SJCRH30 (cell line): Measurements from ENCODE around the gene PTCD2. TPM values are rescaled to one million over a fixed set of nuclear protein-coding genes. Genes with fewer than 3 reads are reported as not detected.
A peak's percentile ranks its signal among the peaks of the same experiment; 100 is the strongest.
"Not testable (repeated sequence)": the region's sequence is repeated elsewhere in the genome, so short reads cannot be mapped to it uniquely, and the experiment has no call there.

Source experiments
- DNase-seq, 2 experiments: peaks; one replicate each; pipeline ENCODE4 v3.0.0-alpha.2; 2015 to 2020
- H3K27ac ChIP-seq: fragments of 250-450 bp; sonication (Bioruptor Pico); 2 replicates; pipeline ENCODE4 v1.5.1; 2020; ENCODE audit warnings: mild to moderate bottlenecking, moderate library complexity
- H3K27me3 ChIP-seq: fragments of 250-450 bp; sonication (Bioruptor Pico); 2 replicates; pipeline ENCODE4 v1.5.1; 2020; ENCODE audit warnings: mild to moderate bottlenecking, moderate library complexity
- H3K36me3 ChIP-seq: fragments of 250-450 bp; sonication (Bioruptor Pico); 2 replicates; pipeline ENCODE4 v1.5.1; 2020; ENCODE audit warnings: mild to moderate bottlenecking, moderate library complexity
- H3K4me1 ChIP-seq: fragments of 250-450 bp; sonication (Bioruptor Pico); 2 replicates; pipeline ENCODE4 v1.5.1; 2020; ENCODE audit warnings: mild to moderate bottlenecking, moderate library complexity
- H3K4me3 ChIP-seq: fragments of 250-450 bp; sonication (Bioruptor Pico); 2 replicates; pipeline ENCODE4 v1.5.1; 2020; ENCODE audit warnings: mild to moderate bottlenecking, moderate library complexity
- H3K9me3 ChIP-seq: fragments of 250-450 bp; sonication (Bioruptor Pico); replicated peaks from 2 replicates; pipeline ENCODE4 v1.5.1; 2020; ENCODE audit warnings: mild to moderate bottlenecking, moderate library complexity
- total RNA-seq: library from RNA; depleted of rRNA; stranded (reverse); fragments of >200 nt; shearing (Covaris generic); gene quantifications from 2 replicates; pipeline ENCODE4 v1.2.3, GENCODE V29; 2014

The PTCD2 gene
- total RNA-seq, 1 experiment from 2014 or later = 12.7 TPM

- Histone ChIP-seq H3K27ac (no peak overlapping the region), H3K4me1 (peaks cover 14% of the 10 kb centered on the region), H3K36me3 (no peaks in the 10 kb centered on the region), H3K4me3 (no peak overlapping the region), H3K9me3 (no peaks in the 10 kb centered on the region), H3K27me3 (no peaks in the 10 kb centered on the region)
- DNase-seq = peak in 1 of 2 experiments; percentile 24
Observed at GRCh38 chr5:72394688-72395087, 74.5 kb downstream of the PTCD2 start.

DNA sequence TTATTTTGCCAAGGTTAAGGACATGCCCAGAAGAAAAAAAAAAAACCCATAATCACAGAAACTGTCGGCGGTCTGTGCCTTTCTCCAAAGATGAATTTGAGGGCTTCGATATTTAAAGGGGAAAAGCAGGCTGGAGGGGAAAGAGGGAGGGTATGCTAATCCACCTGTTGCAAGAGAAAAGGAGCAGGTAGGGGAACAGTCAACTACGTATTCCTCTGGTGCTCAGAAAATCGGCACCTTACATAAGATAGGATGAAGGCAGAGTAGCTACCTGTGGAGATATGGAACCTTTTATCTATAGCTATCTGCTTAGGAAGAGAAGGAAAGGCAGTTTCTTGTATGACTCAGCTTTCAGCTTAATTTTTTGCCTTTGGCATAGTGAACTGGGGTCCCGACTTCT, 77.7 kb downstream of the PTCD2 start:
- Histone ChIP-seq H3K36me3 (no peaks in the 10 kb centered on the region), H3K27me3 (no peaks in the 10 kb centered on the region), H3K4me1 (peaks cover 9% of the 10 kb centered on the region), H3K9me3 (peaks cover 13% of the 10 kb centered on the region), H3K4me3 (no peak overlapping the region), H3K27ac (no peak overlapping the region)
- DNase-seq = no peak

DNA sequence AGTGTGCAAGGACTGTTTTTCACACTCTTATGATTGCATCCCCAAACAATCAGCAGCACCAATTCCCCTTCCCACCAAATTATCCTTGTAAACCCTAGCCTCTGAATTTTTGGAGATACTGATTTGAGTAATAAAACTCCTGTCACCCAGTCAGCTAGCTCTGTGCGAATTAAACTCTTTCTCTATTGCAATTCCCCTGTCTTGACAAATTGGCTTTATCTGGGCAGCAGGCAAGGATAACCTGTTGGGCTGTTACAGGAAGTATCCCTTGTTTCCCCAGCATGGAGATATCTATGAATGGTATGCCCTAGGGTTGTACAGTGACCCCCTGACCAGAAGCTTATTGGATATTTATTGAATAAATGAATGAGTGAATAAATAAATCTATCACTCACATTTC, 80.8 kb downstream of the PTCD2 start:
- Histone ChIP-seq H3K4me3 (no peak overlapping the region), H3K9me3 (peaks cover 17% of the 10 kb centered on the region), H3K27me3 (no peaks in the 10 kb centered on the region), H3K27ac (no peak overlapping the region), H3K4me1 (peaks cover 5% of the 10 kb centered on the region), H3K36me3 (no peaks in the 10 kb centered on the region)
- DNase-seq = no peak

- H3K4me3 ChIP-seq = no peak overlapping the region
- no peaks in the 10 kb centered on the region for H3K27me3 ChIP-seq
- H3K9me3 ChIP-seq = peaks cover 17% of the 10 kb centered on the region
- H3K4me1 ChIP-seq = peaks cover 5% of the 10 kb centered on the region
- DNase-seq = no peak
- no peaks in the 10 kb centered on the region for H3K36me3 ChIP-seq
- H3K27ac ChIP-seq = peak overlapping the region; percentile 7; the same call in 1 of the 2 replicates
Observed at GRCh38 chr5:72402381-72402890, 82.3 kb downstream of the PTCD2 start.

DNA sequence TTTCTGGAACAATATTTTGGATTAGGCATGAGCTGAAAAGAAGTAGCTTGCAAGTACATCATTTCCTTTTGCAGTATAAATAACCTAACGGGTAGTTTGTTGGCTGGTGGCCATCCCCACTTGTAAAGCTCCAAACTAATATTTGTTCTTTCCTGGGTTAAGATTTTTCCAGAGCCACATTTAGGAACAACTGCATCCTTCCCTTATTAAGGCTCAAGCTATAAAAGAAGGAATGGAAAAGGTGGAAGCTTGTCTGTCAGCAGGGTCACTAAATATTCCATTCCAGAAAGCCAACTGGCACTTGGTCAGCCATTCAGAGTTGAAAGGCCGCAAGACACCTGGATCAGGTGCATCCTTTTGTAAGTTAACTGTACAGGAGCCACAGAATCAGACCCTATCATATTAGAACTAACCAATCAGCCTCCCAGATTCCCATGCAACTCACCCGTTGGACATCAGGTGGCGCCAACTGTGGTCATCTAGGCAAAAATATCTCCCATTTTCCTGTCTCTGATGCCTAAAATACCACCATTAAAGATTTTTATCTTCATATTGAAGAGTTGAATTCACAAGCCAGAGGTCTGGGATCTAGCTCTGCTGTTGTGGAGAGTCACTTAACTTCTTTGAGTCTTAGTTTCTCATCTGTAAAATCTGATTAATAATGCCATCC, 82.9 kb downstream of the PTCD2 start:
- H3K27me3 ChIP-seq = no peaks in the 10 kb centered on the region
- no peak overlapping the region for H3K27ac ChIP-seq
- peaks cover 17% of the 10 kb centered on the region for H3K9me3 ChIP-seq
- no peaks in the 10 kb centered on the region for H3K36me3 ChIP-seq
- no peak overlapping the region for H3K4me3 ChIP-seq
- peaks cover 12% of the 10 kb centered on the region for H3K4me1 ChIP-seq
- DNase-seq = peak in 1 of 2 experiments; percentile 43

DNA sequence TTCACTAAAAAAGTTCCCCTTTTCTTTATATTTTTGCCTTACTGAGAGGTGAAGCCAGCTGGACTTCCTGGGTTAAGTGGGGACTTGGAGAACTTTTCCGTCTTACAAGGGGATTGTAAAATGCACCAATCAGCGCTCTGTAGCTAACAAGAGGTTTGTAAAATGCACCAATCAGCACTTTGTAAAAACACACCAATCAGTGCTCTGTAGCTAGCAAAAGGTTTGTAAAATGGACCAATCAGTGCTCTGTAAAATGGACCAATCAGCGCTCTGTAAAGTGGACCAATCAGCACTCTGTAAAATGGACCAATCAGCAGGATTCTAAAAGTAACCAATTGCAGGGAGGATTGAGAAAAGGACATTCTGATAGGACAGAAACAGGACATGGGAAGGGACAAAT, 84.6 kb downstream of the PTCD2 start:
- H3K36me3 ChIP-seq, DNase-seq, H3K27ac ChIP-seq, H3K4me3 ChIP-seq, H3K27me3 ChIP-seq: not testable (repeated sequence)
- Histone ChIP-seq H3K9me3 (peaks cover 17% of the 10 kb centered on the region), H3K4me1 (peaks cover 25% of the 10 kb centered on the region)

DNA sequence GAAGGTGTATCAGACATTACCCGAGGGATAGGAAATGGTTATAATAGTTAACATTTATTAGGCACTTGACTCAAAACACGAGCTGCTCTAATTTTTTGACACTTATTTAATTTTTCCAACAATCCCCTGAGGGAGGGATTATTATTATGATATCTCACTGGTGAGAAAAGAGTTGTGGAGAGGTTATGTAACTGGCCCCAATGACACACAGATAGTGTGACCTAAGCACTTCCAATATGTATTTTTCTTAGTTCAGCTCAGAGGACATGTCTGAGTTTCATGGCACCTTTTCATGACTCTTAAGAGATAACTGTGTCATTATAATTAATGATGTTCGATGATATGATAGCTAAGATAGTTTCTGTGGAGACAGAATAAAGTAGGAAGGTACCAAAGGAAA, 86.9 kb downstream of the PTCD2 start:
- Histone ChIP-seq H3K27me3 (no peaks in the 10 kb centered on the region), H3K36me3 (no peaks in the 10 kb centered on the region), H3K9me3 (peaks cover 4% of the 10 kb centered on the region), H3K4me3 (no peak overlapping the region), H3K27ac (peak overlapping the region; percentile 70; the same call in 1 of the 2 replicates), H3K4me1 (peaks cover 25% of the 10 kb centered on the region)
- no peak for DNase-seq

DNA sequence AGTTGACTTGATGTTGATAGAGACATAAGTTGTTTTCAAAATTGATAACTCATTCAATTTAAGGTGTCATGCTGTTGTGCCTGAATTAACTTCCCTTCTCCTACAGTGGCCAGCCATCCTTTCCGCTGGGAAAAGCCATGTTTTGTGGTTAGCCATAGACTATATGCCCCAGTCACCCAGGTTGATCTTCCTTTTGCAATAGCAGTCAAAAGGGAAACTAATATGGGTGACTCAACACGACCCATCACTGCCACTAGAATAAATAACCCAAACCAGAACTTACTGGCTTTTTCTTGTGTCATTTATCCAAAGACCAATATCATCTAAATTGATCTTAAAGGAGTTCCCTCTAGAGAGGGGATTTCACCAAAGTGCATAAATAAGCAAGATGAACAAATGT, 87.4 kb downstream of the PTCD2 start:
- Histone ChIP-seq H3K36me3 (no peaks in the 10 kb centered on the region), H3K4me1 (peaks cover 22% of the 10 kb centered on the region), H3K9me3 (peaks cover 4% of the 10 kb centered on the region), H3K27me3 (no peaks in the 10 kb centered on the region), H3K4me3 (no peak overlapping the region), H3K27ac (peak overlapping the region; percentile 70)
- DNase-seq = no peak

GRCh38 chr5:72408127-72408526, 88.0 kb downstream of the PTCD2 start:
- Histone ChIP-seq H3K4me1 (peaks cover 20% of the 10 kb centered on the region), H3K27ac (peak overlapping the region; percentile 70), H3K36me3 (no peaks in the 10 kb centered on the region), H3K9me3 (peaks cover 4% of the 10 kb centered on the region), H3K27me3 (no peaks in the 10 kb centered on the region), H3K4me3 (no peak overlapping the region)
- peak; percentile 63 to 76 for DNase-seq

DNA sequence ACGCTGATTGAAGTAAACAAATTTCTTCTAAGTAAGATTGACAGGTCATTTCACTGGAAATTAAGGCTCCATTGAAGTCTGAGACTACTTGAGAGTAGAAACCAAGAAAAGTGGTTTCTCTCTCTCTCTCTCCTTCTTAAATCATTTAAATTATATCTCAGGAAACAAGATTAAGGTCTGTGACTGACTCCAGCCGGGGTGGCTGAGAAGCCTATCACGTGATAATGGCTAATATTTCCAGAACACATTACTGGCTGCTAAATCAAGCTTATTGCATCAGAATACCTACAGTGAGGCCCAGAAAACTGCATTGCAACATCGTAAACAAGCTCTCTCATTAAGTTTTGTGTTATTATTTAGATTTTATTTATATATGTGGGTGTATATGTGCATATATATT, 88.4 kb downstream of the PTCD2 start:
- Histone ChIP-seq H3K9me3 (peaks cover 3% of the 10 kb centered on the region), H3K4me1 (peaks cover 20% of the 10 kb centered on the region), H3K4me3 (no peak overlapping the region), H3K27me3 (no peaks in the 10 kb centered on the region), H3K27ac (peak overlapping the region; percentile 70), H3K36me3 (no peaks in the 10 kb centered on the region)
- no peak for DNase-seq

GRCh38 chr5:72410688-72411295, 90.6 kb downstream of the PTCD2 start:
- Histone ChIP-seq H3K9me3 (0 out of 2 replicates have a peak, but pooled peaks cover 3% of the 10 kb centered on the region), H3K27ac (no peak overlapping the region), H3K27me3 (no peaks in the 10 kb centered on the region), H3K4me1 (peaks cover 20% of the 10 kb centered on the region), H3K4me3 (no peak overlapping the region), H3K36me3 (no peaks in the 10 kb centered on the region)
- no peak for DNase-seq

GRCh38 chr5:72412283-72413055, 92.3 kb downstream of the PTCD2 start:
- H3K9me3 ChIP-seq = 0 out of 2 replicates have a peak, but pooled peaks cover 3% of the 10 kb centered on the region
- H3K36me3 ChIP-seq = no peaks in the 10 kb centered on the region
- H3K27ac ChIP-seq = no peak overlapping the region
- H3K27me3 ChIP-seq = no peaks in the 10 kb centered on the region
- no peak for DNase-seq
- H3K4me1 ChIP-seq = peaks cover 19% of the 10 kb centered on the region
- H3K4me3 ChIP-seq = no peak overlapping the region

DNA sequence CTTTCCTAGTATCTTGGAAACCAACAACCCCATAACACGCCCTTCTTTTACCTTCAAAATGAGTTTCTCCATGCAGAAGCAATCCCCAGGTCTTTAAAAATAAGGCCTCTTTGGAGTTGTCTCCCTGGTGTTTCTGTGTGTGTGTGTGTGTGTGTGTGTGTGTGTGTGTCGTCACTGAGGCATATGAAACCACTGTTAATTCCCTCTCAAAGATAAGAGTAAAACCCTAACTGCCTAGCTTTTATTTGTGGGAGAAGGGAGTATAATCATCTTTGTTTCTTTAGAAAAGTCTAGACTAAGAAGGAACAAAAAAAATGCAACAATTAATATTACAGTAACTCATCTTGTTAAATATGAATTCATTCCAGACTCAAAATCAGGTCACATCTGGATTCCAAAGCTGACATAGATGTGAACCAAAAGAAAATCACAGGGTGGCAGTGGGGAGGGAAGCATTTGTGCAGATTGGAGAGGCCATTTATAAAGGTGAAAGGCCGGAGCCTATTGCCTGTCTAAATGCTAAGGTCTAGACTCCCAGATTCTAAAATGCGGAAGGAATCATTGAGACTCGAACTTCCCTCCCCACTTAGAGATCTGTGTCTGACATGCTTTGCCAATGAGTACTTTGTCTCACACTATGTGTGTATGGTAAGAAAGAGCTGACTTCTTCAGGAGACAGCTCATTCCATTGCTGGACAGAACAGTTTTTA, 95.6 kb downstream of the PTCD2 start:
- H3K9me3 ChIP-seq = peaks cover 5% of the 10 kb centered on the region; the same call in 1 of the 2 replicates
- no peaks in the 10 kb centered on the region for H3K36me3 ChIP-seq
- H3K27ac ChIP-seq = no peak overlapping the region
- no peak for DNase-seq
- no peaks in the 10 kb centered on the region for H3K27me3 ChIP-seq
- no peak overlapping the region for H3K4me3 ChIP-seq
- no peaks in the 10 kb centered on the region for H3K4me1 ChIP-seq

DNA sequence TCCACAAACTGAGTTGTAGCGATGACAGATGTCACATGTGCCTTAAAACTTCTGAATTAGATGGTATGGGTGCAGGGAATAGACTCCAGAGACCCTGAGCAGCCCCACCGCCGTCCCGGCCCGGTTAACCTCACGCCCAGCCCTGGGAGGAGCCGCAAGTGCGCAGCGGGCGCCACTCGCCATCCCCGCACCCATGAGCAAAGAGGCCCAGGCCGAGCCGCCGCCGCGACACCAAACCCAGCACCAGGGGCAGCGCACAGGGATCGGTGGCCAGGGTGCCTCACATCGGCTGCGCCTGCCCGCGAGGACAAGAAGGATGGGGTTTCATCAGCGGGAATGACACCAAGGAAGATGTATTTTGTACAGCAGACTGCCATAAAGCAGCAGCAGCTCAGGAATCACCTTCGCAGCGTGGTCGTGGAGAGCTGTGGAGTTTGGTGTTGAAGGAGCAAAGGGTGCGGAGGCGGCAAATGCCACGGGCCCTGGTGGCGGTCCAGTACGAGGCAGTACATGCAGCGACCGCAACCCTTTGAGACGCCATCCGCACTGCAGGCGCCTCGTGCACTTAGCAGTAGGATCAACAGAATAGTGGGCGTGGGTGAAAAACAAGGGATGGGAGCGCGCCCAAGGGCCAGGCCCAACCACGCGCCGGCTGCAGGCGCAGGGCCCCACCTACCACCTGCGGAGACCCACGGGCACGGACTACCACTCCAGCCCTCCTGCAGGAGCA, 97.3 kb downstream of the PTCD2 start:
- Histone ChIP-seq H3K9me3 (peaks cover 5% of the 10 kb centered on the region; the same call in 1 of the 2 replicates), H3K36me3 (no peaks in the 10 kb centered on the region), H3K4me1 (no peaks in the 10 kb centered on the region), H3K27me3 (no peaks in the 10 kb centered on the region), H3K27ac (no peak overlapping the region), H3K4me3 (no peak overlapping the region)
- no peak for DNase-seq
